GM23248 (cell line): Measurements from ENCODE around the gene GPR139.

Source experiments
- EZH2 ChIP-seq: fragments of 200-600 bp; sonication (generic); IDR thresholded peaks from 2 replicates; pipeline ENCODE4 v1.6.1; 2018; ENCODE audit warnings: antibody characterized with exemption, mild to moderate bottlenecking; ENCODE audit not compliant: insufficient read depth, poor library complexity, severe bottlenecking
- EZH2phosphoT487 ChIP-seq: fragments of 200-600 bp; sonication (generic); IDR thresholded peaks from 2 replicates; pipeline ENCODE4 v1.6.1; 2018; ENCODE audit warnings: antibody characterized with exemption, moderate library complexity, mild to moderate bottlenecking, low read depth; ENCODE audit not compliant: insufficient read depth

DNA sequence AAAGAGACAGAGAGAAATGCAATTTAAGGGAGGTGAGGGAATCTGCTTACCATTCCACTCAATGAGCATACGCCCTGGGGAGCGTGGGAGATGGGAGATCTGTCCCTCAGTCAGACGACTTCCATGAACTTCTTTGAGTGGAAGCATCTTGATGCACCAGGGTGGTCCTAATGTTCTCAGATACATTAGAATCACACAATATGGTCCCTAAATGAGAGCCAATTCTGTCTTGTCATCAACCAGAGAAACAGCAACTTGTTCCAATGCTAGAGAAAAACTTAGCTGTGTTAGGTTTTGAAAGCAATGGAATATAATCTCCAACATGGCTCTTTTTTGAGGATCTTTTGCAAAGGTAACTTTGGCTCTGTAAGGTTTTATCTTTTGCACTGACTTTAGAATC lies 44.1 kb downstream of the GPR139 start:
- TF ChIP-seq EZH2 (no peak), EZH2phosphoT487 (no peak)
